Epidermal melanocyte (primary cell): ENCODE results near the gene GPRC5B.
A peak's percentile ranks its signal among the peaks of the same experiment; 100 is the strongest.

Experiments used
- DNase-seq: peaks from one replicate; pipeline ENCODE4 v3.0.0; 2011; ENCODE audit warnings: low spot score; ENCODE audit not compliant: insufficient read length

The GPRC5B gene

GRCh38 chr16:19884611-19885450, at the start of gene GPRC5B:
TSS of gene GPRC5B (minus strand) at chr16:19884848. CDS start at chr16:19872845, 12,003 bp downstream.
- DNase-seq = no peak

- no peak for DNase-seq
Measured at GRCh38 chr16:19933740-19934139, 49.1 kb upstream of the GPRC5B start.

GRCh38 chr16:19929062-19929511, 44.4 kb upstream of the GPRC5B start:
- no peak for DNase-seq

GRCh38 chr16:19928432-19928831, 43.8 kb upstream of the GPRC5B start:
- no peak for DNase-seq

GRCh38 chr16:19926449-19927390, 42.1 kb upstream of the GPRC5B start:
- no peak for DNase-seq

- no peak for DNase-seq
Measured at GRCh38 chr16:19923396-19923795, 38.7 kb upstream of the GPRC5B start.

GRCh38 chr16:19919142-19919541, 34.5 kb upstream of the GPRC5B start:
- DNase-seq = no peak

GRCh38 chr16:19916064-19916463, 31.4 kb upstream of the GPRC5B start:
- DNase-seq = no peak

GRCh38 chr16:19914877-19915276, 30.2 kb upstream of the GPRC5B start:
- no peak for DNase-seq

- no peak for DNase-seq
Measured at GRCh38 chr16:19913340-19913645, 28.6 kb upstream of the GPRC5B start.

GRCh38 chr16:19912455-19913339, 28.0 kb upstream of the GPRC5B start:
- no peak for DNase-seq

- DNase-seq = no peak
Measured at GRCh38 chr16:19911747-19912454, 27.3 kb upstream of the GPRC5B start.

GRCh38 chr16:19911204-19911603, 26.6 kb upstream of the GPRC5B start:
- DNase-seq = no peak

- no peak for DNase-seq
Measured at GRCh38 chr16:19909750-19910322, 25.2 kb upstream of the GPRC5B start.

- no peak for DNase-seq
Measured at GRCh38 chr16:19908921-19909320, 24.3 kb upstream of the GPRC5B start.

GRCh38 chr16:19907161-19907992, 22.7 kb upstream of the GPRC5B start:
- peak; percentile 54 for DNase-seq

- DNase-seq = no peak
Measured at GRCh38 chr16:19901164-19901563, 16.5 kb upstream of the GPRC5B start.

GRCh38 chr16:19899605-19899955, 14.9 kb upstream of the GPRC5B start:
- DNase-seq = no peak

- peak; percentile 61 for DNase-seq
Measured at GRCh38 chr16:19898924-19899604, 14.4 kb upstream of the GPRC5B start.
